HG03280 (cell line): ENCODE data around the gene OGFR.
"Not testable (repeated sequence)": the region's sequence is repeated elsewhere in the genome, so short reads cannot be mapped to it uniquely, and the experiment has no call there.

Experiments
- ATAC-seq: cut with Tn5 transposase; IDR thresholded peaks from one replicate; pipeline ENCODE4 v1.9.1; 2021; ENCODE audit warnings: mild to moderate bottlenecking, moderate library complexity; ENCODE audit not compliant: unreplicated experiment

The OGFR gene

DNA sequence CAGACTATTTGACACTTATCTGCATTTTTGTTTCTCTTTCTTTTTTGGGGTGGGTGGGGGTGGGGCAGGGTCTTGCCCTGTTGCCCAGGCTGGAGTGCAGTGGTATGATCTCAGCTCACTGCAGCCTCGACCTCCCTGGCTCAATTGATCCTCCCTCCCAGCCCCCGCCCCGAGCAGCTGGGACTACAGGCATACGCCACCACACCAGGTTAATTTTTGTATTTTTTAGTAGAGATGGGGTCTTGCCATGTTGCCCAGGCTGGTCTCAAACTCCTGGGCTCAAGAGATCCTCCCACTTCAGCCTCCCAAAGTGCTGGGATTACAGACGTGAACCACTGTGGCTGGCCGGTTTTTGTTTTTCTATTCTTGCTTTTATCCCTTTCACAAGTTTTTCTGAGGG, 48.7 kb downstream of the OGFR start:
- not testable (repeated sequence) for ATAC-seq

DNA sequence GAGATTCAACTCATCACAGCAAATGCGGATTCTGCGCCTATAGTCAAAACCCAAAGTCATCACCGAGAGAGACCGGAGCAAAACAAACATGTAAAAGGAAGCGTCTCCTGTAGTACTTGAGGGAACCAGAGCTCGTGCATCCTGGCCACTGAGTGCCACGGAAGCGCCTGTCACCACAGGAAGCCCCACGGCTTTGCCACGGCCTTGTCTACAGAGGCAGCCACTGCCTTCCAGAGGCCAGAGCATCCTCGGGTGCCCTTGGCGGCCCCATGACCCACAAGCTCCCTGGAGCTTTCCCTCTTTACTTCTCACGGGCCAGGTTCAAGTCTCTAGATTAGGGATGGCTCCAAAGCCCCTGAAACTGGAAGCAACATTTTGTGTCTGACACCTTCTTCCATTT, 49.5 kb downstream of the OGFR start:
- ATAC-seq: no peak

DNA sequence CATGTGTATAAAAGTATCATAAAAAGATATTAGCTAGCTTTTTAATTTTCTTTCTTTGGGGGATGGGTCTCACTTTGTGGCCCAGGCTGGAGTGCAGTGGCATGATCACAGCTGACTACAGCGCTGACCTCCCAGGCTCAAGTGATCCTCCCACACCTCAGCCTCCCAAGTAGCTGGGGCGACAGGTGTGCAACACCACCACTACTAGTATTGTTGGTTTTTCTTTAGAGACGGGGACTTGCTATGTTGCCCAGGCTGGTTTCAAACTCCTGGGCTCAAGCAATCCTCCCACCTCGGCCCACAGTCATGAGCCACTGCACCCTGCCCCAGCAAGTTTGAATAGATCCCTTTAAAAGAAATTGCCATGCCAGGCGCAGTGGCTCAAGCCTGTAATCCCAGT, 50.5 kb downstream of the OGFR start:
- ATAC-seq: no peak

DNA sequence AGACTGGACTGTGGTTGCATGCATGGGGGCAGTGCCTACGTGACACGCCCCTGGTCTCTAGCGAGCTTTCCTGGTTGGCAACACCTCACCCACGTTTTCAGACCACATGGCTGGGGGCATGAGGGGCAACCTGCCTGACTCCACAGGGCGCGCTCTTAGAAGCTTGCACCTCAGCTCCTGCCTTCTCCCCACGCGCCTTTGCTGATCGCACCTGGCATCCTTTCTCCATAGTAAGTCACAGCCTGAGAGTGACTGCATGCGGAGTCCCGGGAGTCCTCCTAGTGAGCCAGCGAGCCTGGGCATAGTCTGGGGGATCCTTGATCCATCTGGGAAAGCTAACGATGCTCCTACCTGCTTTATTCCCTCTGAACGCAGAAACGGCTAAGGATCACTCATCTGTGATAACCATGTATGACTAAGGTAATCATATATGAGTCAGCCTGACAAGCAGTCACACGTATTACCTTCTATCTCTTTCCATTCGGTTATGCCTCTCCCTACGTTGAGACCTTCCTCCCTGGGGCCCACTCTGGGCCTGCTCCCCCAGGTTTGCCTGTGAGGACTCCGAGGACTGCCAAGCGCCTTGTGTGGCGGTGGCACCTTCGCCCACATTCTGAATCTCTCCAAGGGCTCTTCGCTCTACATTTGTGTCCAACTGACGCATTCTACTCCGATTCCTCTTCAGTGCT, 52.4 kb downstream of the OGFR start:
- no peak for ATAC-seq

DNA sequence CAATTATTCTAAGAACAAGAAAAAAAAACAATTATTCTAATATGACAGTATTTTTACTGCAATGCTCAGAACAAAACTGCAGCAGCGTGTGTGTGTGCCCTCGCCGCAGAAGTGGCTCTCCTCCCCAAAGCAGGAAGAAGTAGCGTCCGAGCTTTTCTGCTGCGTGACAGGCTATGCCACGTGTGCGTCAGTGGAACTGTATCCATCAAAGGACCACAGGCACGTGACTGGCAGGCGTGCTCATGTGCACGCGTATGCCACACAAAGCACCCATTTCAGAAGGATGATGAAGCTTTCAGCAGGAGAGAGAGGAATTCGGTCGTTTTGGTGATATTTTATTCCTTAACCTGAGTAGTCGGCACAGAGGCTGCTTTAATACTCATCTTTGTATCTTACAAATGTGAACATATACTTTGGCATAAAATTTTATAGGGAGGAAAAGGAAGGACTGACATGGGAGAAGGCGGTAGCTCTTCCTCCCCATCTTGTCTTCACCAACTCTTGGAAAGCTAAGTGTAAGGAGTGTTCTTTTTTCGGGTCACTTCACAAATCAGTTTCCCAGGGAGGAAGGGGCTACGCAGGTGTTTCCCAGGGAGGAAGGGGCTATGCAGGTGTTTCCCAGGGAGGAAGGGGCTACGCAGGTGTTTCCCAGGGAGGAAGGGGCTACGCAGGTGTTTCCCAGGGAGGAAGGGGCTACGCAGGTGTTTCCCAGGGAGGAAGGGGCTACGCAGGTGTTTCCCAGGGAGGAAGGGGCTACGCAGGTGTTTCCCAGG, 53.6 kb downstream of the OGFR start:
- no peak for ATAC-seq

DNA sequence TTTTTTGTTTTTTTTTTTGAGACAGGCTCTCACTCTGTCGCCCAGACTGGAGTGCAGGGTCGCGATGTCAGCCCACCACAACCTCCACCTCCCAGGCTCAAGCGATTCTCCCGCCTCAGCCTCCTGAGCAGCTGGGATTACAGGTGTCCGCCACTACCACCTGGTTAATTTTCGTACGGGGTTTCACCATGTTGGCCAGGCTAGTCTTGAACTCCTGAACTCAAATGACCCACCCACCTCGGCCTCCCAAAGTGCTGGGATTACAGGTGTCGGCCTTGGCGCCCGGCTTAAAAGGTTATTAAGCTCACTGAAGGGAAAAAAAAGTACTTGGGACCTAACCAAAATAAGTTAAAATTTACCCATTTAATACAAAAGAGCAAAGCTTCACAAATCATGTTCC, 55.1 kb downstream of the OGFR start:
- no peak for ATAC-seq

DNA sequence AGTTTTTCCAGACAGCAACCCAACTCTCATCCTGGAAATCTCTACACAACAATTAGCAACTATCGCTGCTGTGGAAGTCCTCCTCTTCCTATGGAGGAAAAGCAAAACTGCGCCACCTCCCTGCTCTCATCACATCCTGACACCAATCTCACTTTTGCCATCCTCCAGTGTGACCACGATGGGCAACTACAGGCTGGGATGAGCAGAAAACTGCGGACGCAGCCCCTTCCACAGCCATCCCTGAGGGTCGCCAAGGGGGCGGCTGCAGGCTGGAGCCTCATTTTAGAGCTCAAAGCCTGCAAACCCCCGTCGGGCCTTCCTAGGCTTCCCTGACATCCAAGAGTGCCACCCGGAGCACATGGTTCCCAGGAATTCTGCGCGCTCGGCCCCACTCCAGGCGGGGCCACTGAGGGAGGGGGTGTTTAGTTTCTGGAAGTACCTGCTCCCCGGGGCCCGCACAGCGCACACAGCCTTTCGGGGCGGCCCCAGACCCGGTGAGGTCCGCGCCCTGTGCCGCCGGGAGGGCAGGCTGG, 55.8 kb downstream of the OGFR start:
- ATAC-seq: no peak

DNA sequence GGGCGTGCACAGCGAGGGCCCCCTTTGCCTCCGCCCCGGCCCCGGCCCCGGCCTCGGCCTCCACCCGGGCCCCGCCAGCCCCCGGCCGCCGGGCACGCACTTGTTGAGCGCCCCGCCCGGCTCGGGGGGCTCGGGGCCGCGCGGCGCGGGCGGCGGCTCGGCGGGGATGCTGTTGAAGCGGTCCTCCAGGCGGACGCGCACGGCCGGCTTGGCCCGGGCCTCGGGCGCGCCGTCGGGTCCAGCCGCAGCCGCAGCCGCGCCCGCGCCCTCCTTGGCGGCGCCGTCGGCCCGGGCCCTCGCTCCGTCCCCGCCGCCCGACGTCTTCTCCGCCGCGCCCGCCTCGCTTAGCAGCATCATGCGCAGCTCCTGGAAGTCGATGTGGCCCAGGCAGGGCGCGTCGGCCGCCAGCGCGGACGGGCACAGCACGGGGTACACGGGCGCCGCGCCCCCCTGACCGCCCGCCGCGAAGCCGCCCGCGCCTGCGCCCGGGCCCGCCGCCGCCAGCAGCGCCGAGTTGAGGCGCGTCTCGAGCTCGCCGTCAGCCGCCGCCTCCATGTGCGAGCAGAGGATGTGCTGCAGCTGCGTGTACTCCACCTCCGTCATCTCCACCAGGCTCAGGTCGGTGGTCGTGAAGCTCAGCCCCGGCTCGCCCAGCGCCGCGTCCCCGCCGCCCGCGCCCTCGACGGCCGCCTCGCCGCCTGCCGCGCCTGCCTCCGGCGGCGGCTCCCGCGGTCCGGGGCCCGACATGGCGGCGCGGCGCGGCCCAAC, 56.5 kb downstream of the OGFR start:
- ATAC-seq: peak; percentile 36

DNA sequence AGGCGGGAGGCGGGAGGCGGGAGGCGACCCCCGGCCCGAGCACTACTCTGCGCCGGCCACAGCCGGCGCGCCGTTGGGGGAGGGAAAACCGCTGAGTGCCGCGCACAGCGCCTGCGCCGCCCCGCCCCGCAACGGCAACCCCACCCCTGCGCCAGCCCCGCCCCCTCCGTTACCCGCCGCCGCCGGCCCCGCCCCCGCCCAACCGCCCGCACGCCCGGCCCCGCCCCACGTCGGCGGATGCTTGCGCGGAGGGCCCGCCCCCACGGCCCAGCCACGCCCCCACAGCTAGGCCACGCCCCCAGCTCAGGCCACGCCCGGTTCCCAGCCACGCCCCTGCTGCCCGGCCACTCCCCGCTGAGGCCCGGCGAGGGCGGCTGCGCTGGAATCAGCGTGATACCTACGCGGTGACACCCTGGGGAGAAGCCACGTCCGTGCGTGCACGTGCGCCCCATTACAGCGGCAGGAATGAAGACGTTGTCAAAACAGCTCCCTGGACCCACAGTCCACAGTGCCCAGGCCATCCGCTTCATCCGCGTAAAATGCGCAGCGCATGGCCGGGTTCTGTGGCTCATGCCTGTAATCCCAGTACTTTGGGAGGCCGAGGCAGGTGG, 57.2 kb downstream of the OGFR start, which contains the start of gene TCFL5:
Gene TCFL5, minus strand, starts transcription at position 97 of the 611 bp plus-strand sequence. CDS start 152 bp downstream, outside the sequence.
- ATAC-seq: peak; percentile 71
